HG02588 (cell line): Measurements from ENCODE around the gene ITIH3.
"Not testable (repeated sequence)": the region's sequence is repeated elsewhere in the genome, so short reads cannot be mapped to it uniquely, and the experiment has no call there.

Source experiments
- ATAC-seq: cut with Tn5 transposase; IDR thresholded peaks from one replicate; pipeline ENCODE4 v1.9.1; 2021; ENCODE audit warnings: mild to moderate bottlenecking, moderate library complexity; ENCODE audit not compliant: unreplicated experiment

Gene ITIH3, protein sequence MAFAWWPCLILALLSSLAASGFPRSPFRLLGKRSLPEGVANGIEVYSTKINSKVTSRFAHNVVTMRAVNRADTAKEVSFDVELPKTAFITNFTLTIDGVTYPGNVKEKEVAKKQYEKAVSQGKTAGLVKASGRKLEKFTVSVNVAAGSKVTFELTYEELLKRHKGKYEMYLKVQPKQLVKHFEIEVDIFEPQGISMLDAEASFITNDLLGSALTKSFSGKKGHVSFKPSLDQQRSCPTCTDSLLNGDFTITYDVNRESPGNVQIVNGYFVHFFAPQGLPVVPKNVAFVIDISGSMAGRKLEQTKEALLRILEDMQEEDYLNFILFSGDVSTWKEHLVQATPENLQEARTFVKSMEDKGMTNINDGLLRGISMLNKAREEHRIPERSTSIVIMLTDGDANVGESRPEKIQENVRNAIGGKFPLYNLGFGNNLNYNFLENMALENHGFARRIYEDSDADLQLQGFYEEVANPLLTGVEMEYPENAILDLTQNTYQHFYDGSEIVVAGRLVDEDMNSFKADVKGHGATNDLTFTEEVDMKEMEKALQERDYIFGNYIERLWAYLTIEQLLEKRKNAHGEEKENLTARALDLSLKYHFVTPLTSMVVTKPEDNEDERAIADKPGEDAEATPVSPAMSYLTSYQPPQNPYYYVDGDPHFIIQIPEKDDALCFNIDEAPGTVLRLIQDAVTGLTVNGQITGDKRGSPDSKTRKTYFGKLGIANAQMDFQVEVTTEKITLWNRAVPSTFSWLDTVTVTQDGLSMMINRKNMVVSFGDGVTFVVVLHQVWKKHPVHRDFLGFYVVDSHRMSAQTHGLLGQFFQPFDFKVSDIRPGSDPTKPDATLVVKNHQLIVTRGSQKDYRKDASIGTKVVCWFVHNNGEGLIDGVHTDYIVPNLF

GRCh38 chr3:52794612-52795099 lies at the start of gene ITIH3:
TSS of gene ITIH3 (plus strand) at chr3:52794796. CDS start at chr3:52794804, 8 bp downstream.
- ATAC-seq: no peak

DNA sequence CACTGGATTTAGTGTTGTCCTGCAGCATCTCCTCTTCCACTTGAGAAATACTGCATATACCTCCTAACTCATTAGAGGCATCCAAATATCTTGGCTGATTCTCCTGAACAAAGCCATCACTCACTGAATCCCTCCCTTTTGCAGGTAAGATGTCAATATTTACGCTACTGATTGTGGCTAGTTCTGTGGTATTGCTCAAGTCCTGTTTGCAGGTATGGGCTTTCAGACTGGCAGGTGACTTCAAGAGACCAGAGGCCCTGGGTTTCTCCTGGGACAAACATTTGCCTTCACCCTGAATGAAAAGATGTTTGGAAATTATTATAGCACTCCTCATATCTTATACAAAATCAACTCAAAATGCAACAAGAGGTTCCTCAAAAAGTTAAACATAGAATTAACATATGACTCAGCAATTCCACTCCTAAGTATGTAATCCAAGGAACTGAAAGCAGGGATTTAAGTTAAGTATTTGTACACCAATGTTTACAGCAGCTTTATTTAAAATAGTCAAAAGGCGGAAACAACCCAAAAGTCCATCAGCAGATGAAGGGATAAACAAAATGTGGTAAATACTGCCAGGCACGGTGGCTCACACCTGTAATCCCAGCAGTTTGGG lies 42.4 kb upstream of the ITIH3 start:
- ATAC-seq: no peak

DNA sequence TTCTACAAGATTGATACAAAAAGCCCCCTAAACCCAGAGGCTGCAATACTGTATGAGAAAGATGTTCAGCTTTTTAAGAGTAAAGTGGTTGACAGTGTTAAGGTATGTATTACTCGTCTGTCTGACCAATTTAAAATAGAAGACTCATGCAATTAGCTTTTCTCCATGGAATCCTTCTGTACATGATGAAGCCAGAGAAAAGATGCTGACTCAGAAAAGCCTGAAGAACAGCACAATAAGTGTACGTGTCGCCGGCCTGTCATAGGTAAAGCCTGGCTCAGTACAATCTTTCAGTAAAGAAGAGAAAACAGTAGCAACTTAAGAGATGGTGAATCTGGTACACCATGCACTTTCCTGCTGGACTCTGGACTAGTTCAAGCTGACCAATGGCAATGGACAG lies 40.2 kb upstream of the ITIH3 start:
- ATAC-seq: no peak

DNA sequence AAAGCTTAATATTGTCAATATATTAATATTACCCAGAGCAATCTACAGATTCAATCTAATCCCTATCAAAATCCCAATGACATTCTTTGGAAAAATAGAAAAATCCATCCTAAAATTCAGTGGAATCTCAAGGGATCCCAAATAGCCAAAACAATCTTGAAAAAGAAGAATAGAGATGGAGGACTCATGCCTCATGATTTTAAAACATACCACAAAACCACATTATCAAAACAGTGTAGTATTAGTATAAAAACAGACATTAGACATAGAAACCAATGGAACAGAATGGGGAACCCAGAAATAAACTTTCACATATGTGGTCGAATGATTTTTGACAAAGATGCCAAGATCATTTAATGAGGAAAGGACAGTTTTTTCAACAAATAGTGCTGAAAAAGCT lies 38.5 kb upstream of the ITIH3 start:
- ATAC-seq: no peak

DNA sequence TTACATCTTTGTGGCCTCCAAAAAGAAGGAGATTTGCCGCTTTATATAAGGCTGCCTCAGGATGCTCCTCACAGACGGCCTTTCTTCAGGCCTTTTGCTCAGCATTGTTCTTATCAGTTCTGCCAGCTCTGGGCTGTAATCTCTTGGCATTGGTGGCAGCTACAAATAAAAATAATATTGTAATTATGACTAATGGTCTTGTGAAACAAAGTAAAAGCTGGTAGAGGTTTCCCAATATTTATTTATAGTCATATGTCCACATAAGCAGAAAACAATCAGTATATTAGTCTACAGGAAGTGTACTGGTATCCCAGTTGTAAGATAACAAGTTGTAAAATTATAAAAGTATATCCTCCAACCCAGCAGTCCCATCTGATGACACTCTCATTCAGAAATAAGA lies 31.1 kb upstream of the ITIH3 start:
- no peak for ATAC-seq

- no peak for ATAC-seq
These were observed 24.7 kb upstream of the ITIH3 start for GRCh38 chr3:52769786-52770455.

DNA sequence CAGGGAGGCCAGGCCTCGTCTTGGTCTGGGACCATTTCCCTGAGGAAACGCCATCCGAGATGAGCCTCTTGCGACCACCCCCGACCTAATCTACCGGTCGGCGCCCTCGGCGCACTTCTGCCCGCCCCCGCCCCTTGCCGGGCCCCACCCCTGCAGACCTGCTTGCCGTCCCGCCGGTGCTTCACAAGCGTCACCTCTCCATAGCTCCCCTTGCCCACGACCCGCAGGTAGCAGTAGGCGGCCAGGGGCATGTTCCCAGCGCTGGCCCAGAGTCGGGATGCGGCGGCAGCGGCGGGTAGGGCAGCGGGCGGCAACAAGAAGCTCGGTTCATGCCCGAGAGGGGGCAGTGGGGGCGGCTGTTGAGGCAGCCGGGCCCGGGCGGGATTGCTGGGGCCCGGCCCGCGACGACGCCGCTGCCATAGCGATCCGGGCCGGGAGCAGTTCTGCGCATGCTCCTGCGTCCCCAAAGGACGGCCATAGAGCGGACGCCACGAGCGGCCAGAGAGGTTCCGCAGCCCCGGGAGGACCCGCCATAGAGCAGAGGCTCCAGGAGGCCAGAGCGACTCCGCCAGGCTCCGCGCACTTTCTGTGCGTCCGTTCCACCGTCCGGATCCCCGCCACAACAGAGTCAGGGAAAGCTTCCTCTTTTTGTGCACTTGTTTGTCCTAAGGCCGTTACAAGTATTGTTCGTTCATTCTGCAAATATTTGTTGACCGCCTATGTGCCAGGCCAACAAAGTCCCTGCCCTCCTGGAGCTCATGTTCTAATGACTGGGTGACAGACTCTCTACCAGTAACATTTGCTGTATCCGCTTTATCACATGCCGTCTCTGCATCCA lies 23.9 kb upstream of the ITIH3 start, which contains the start of gene NEK4:
Gene NEK4, minus strand, starts transcription at position 445 of the 838 bp plus-strand sequence. Its CDS starts 194 bp downstream, at position 251.
- ATAC-seq: peak; percentile 96

DNA sequence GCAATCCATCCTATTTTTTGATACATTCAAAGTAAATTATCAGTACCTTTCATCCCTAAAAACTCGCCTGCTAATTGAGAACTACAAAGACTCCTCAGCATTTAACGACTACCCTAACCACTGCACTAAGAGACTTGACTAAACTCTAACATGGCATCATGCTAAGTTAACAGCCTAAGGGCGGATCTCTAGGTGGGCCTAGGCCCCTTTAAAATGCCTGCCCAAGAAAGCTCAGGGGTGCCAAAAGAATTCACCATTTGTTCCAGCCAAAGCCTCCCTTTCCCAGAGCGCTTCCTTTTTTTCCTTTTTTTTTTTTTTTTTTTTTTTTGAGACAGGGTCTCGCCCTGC lies 23.3 kb upstream of the ITIH3 start:
- no peak for ATAC-seq

DNA sequence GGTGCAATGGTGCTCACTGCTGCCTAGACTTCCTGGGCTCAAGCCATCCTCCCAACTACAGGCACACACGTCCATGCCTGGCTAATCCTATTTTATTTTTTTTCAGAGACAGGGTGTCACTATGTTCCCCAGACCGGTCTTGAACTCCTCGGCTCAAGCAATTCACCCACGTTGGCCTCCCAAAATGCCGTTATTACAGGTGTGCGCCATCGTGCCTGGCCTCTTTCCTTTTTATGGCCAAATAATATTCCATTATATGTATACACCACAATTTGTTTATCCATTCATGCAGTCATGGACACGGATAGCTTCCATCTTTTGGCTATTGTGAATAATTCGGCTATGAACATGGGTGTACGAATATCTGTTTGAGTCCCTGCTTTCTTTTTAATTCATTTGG lies 22.9 kb upstream of the ITIH3 start:
- no peak for ATAC-seq

DNA sequence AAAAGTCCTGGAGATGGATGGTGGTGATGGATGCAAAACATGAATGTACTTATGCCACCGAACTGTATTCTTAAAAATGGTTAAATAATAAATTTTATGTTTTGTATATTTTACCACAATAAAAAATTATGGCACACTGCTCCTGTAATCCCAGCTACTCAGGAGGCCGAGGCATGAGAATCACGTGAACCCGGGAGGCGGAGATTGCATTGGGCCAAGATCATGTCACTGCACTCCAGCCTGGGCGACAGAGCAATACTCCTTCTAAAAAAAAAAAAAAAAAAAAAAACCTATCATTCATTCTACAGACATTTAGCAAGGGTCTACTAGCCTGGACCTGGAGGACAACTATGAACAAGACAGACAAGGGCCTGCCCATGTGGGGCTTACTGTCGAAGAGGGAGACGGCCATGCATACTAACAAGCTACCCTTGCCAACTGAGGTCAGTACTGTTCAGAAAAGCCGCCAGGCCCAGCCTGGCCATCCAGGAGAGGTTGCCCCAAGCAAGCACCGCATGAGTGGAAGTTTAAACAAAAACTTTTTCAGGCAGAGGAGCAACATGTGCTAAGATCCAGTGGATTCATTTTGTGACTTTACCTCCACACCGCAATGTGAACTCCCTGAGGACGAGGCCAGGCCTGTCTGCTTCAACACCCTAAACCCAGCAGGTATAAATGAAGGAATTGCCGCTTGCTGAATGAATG lies 21.1 kb upstream of the ITIH3 start:
- ATAC-seq: no peak

GRCh38 chr3:52774066-52774713 lies 20.4 kb upstream of the ITIH3 start:
- no peak for ATAC-seq

DNA sequence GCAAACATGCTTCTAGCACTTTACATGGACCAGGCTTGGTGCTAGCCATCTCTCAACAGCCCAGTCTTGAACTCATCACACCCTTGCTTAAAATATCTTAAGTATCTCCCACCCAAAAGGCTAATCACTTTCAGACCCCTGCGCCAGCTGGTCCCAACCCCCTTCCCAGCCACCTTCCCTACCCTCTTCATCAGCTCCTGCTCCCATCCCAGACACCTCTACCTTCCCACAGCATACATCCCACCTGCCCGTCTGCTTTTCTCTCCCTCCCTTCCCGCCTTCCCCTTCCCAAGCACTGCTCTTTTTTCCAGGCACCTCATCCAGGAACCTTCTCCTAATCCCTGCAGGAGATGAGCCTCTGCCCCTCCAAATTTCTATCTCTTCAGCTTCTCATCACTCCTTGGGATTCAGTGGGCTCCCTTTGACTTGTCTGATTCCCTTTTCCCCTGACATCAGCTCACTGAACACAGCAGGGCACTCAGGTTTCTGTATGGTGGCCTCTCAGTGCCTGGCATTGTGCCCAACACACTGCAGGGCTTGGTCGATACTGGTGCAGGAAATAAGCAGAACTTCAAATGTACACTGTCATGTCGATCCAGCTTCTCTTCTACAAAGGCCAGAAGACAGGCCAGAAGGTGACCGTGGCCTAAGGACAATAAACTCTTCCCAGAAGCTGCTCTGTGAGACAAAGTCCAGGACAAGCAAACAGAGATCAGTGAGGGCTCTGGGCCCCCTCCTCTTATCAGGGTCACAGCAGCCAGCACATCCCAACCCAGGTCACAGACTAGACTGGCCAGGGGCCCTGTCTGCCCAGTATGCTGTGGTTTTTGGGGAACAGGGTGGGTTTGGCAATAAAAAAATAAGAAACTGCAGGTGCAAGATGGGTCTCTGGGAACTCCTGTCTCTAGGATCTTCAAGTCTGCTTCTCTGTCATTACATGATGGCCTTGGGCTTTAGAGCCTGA lies 19.4 kb upstream of the ITIH3 start:
- no peak for ATAC-seq

- no peak for ATAC-seq
These were observed 18.7 kb upstream of the ITIH3 start for GRCh38 chr3:52775877-52776276.

GRCh38 chr3:52776486-52776885 lies 18.1 kb upstream of the ITIH3 start:
- not testable (repeated sequence) for ATAC-seq

DNA sequence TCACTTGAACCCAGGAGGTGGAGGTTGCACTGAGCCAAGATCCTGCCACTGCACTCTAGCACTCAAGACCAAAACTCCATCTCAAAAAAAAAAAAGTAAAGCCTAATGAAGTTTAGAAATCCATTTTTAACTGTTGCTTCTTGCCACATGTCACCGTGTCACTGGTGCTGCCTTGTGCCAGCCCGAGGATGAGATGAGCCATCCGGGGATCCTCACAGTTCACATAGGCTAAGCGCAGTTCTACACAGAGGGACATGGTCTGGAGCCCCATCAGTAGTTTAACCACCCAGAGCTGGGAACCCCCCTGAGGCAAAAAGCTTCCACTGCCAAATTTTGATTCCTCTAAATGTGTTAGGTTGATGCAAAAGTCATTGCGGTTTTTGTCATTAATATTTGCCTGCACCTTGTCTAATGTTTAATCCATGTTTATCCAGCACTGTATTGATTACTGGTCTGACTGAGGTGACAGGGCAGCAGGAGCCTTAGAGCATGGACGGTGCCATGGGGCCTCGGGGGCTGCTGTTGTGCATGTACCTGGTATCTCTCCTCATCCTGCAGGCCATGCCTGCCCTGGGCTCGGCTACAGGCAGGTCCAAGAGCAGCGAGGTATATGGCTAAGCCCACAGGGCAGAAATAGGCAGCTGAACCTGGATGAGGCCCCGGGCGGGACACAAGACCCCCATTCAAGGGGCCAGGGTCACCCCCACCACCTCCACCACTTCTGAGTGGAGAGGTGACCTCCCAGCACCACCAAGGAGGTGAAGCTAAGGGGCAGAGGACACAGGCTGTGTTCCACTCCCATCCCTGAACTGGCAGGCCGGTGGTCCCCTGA lies 17.3 kb upstream of the ITIH3 start, which contains the start of gene ITIH1:
Gene ITIH1, plus strand, starts transcription at position 473 of the 832 bp plus-strand sequence. Its CDS starts 17 bp downstream, at position 490.
- ATAC-seq: no peak

DNA sequence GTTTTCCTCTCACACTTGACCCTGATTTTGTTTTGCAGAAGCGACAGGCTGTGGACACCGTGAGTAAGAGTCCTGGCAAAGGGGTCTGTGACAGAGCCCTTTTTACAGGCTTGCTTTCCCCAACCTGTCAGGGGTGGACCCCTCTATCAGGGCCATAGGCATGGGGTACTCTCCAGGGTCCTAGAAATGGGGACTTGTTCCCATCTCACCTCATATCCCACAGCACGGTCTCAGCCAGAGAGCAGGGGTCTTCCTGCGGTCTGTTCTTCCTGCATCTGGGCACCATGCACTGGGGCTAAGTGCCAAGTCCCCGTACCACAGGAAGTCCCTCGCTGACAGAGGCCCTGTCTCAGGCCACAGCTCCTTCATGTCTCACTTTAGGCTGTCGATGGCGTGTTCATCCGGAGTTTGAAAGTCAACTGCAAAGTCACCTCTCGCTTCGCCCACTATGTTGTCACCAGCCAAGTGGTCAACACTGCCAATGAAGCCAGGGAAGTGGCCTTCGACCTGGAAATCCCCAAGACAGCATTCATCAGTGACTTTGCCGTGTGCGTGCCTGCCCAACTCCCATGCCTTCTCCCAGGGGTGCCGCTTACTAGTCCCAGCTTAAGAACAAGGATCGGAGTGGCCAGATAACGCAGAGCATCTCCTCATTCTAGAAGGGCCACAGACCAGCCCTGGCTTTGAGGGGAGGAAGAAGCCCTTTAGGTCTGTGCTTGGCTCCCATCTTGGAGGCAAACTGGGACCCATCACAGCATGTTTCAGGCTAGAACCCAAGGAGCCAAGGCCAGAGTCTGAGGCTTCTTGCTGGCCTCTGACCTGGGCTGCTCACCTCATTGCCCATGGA lies 16.4 kb upstream of the ITIH3 start:
- no peak for ATAC-seq
